Measurements from ENCODE around the gene EFHC1. TPM values are rescaled to one million over a fixed set of nuclear protein-coding genes. Genes with fewer than 3 reads are reported as not detected.
A peak's percentile ranks its signal among the peaks of the same experiment; 100 is the strongest.

Gene EFHC1
- total RNA-seq, 1 experiment from 2014 or later: 26.9 TPM

DNA sequence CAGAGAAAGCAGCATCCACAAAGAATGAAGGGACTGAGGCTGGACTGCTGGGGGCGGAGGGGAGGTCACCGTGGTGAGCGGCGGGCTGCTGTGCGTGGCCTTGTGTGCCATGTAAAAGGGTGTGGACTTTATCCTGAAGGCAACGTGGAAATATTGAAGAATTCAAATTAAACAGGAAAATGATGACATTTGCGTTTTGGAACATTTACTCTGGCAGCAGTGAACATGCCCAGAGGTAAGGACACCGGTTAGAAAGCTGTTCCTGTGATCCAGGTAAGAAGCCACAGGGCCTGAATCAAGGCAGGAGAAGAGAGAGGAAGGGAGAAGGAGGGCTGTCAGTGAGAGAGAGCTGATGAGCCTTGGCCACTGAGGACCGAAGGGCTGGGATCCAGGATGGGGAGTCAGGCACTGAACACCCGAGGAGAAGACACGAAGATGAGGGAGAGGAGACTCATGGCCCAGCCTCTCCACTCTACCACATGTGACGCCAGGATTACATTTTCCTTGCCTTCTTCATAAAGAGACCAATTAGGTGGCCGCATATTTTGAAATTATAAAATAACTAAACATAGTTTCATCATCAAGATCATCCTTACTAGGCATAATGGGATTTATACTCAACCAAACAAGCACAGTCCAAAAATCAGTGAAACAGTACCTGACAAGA lies 98.3 kb downstream of the EFHC1 start:
- DNase-seq (ENCODE audit: unreplicated experiment): no peak
- POLR2A ChIA-PET: interaction anchor here (1.0 to 1.3 kb wide), 3 partner anchors 14 to 97 kb away, joined by 4 to 7 read pairs (median 6); no protein-coding TSS in a partner anchor
- Mint-ChIP-seq H3K4me3 (ENCODE audit: unreplicated experiment) (peak overlapping the region; percentile 36), H3K9me3 (ENCODE audit: unreplicated experiment) (no peaks in the 10 kb centered on the region), H3K27me3 (ENCODE audit: insufficient read depth, unreplicated experiment) (no peaks in the 10 kb centered on the region), H3K4me1 (ENCODE audit: insufficient read depth, unreplicated experiment) (peaks cover 77% of the 10 kb centered on the region), H3K36me3 (ENCODE audit: insufficient read depth, unreplicated experiment) (peaks cover 24% of the 10 kb centered on the region), H3K27ac (ENCODE audit: low read depth, unreplicated experiment) (peak overlapping the region; percentile 89)
- TF ChIP-seq, protein P1, sequence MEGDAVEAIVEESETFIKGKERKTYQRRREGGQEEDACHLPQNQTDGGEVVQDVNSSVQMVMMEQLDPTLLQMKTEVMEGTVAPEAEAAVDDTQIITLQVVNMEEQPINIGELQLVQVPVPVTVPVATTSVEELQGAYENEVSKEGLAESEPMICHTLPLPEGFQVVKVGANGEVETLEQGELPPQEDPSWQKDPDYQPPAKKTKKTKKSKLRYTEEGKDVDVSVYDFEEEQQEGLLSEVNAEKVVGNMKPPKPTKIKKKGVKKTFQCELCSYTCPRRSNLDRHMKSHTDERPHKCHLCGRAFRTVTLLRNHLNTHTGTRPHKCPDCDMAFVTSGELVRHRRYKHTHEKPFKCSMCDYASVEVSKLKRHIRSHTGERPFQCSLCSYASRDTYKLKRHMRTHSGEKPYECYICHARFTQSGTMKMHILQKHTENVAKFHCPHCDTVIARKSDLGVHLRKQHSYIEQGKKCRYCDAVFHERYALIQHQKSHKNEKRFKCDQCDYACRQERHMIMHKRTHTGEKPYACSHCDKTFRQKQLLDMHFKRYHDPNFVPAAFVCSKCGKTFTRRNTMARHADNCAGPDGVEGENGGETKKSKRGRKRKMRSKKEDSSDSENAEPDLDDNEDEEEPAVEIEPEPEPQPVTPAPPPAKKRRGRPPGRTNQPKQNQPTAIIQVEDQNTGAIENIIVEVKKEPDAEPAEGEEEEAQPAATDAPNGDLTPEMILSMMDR (IDR thresholded peaks at IDR 0.05; ENCODE audit: unreplicated experiment): no peak
- intact Hi-C loops (cut with micrococcal nuclease): no loop called here
- no TSS peak for BruUV-seq (replicated peaks)
- CTCF ChIA-PET: no interaction called here

DNA sequence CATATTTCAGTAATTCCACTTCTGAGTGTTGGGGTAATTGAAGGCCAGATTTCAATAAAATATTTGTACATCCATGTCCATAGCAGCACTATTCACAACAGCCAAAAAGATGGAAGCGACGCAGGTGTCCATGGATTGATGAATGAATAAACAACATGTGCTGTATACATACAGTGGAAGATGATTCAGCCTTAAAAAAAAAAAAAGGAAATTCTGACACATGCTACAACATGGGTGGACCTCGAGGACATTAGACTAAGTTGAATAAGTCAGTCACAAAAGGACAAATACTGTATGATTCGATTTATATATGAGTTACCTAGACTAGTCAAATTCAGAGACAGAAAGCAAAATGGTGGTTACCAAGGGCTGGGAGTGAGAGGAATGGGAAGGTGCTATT lies 99.5 kb downstream of the EFHC1 start:
- no TSS peak for BruUV-seq (replicated peaks)
- peaks cover 77% of the 10 kb centered on the region for H3K4me1 Mint-ChIP-seq (ENCODE audit: insufficient read depth, unreplicated experiment)
- H3K36me3 Mint-ChIP-seq (ENCODE audit: insufficient read depth, unreplicated experiment): peaks cover 19% of the 10 kb centered on the region
- TF ChIP-seq, protein P1 (IDR thresholded peaks at IDR 0.05; ENCODE audit: unreplicated experiment): no peak
- POLR2A ChIA-PET: interaction anchor here (1.8 kb wide), 1 partner anchor 15 kb away, joined by 7 read pairs; no protein-coding TSS in a partner anchor
- no peaks in the 10 kb centered on the region for H3K9me3 Mint-ChIP-seq (ENCODE audit: unreplicated experiment)
- CTCF ChIA-PET: interaction anchor here (1.3 kb wide), 1 partner anchor 104 kb away, joined by 3 read pairs; no protein-coding TSS in a partner anchor
- no peak for DNase-seq (ENCODE audit: unreplicated experiment)
- no peak overlapping the region for H3K27ac Mint-ChIP-seq (ENCODE audit: low read depth, unreplicated experiment)
- no peak overlapping the region for H3K4me3 Mint-ChIP-seq (ENCODE audit: unreplicated experiment)
- no peaks in the 10 kb centered on the region for H3K27me3 Mint-ChIP-seq (ENCODE audit: insufficient read depth, unreplicated experiment)
- intact Hi-C loops (cut with micrococcal nuclease): loop anchor here (5.0 kb wide), 1 partner anchor 97 kb away; the partner anchor contains the start of gene EFHC1

DNA sequence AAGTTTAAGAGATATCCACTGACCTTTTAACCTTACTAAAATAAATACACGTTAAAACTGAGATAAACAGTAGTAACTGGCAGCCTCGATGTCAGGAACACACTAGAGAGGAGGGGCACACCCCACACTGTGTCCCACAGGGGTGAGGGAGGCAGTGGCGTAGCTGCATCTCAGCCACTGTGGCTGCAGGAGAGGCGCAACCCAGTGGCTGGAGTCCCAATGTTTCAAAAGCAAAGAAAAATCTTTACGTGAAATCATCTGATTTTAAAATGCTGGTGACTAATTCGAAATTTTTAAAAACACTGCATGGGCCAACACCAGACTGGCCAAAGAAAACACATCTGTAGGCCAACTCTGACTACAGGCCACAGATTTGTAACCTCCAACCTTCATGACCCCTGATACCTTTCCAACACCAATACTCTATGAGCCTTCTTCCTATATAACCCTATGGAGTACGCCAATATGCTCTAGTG lies 102.0 kb downstream of the EFHC1 start:
- Mint-ChIP-seq H3K27me3 (ENCODE audit: insufficient read depth, unreplicated experiment) (no peaks in the 10 kb centered on the region), H3K36me3 (ENCODE audit: insufficient read depth, unreplicated experiment) (peaks cover 6% of the 10 kb centered on the region), H3K9me3 (ENCODE audit: unreplicated experiment) (no peaks in the 10 kb centered on the region), H3K27ac (ENCODE audit: low read depth, unreplicated experiment) (peak overlapping the region; percentile 83), H3K4me1 (ENCODE audit: insufficient read depth, unreplicated experiment) (peaks cover 64% of the 10 kb centered on the region), H3K4me3 (ENCODE audit: unreplicated experiment) (peak overlapping the region; percentile 18)
- no TSS peak for BruUV-seq (replicated peaks)
- TF ChIP-seq, protein P1 (IDR thresholded peaks at IDR 0.05; ENCODE audit: unreplicated experiment): no peak
- ChIA-PET CTCF (interaction anchor here (0.5 to 2.1 kb wide), 3 partner anchors 45 to 138 kb away, joined by 3 to 9 read pairs (median 5); no protein-coding TSS in a partner anchor), POLR2A (interaction anchor here (0.6 to 3.6 kb wide), 9 partner anchors 8 to 114 kb away, joined by 3 to 29 read pairs (median 4); partner anchors contain the start of gene EFHC1)
- peak; percentile 74 for DNase-seq (ENCODE audit: unreplicated experiment)
- intact Hi-C loops (cut with micrococcal nuclease): loop anchor here (2.0 to 5.0 kb wide), 2 partner anchors 17 to 100 kb away; partner anchors contain the start of gene EFHC1

DNA sequence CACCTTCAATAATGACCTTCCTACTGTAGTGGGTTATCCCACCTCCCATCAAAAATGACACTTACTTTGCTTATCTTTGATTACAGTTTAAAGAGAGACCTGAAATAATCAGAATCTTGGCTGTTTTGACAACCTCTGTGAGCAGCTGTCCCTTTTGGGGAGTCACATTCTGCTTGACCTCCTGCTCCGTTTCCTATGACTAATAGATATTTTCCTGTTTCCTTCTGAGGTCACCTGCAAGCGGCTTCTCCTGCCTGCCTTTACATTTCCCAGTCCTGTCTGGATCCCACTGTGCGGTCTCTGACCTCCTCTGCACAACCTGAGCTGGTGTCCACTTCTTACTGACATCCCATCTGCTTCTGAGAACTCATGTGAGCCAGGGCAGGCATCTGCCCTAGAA lies 102.5 kb downstream of the EFHC1 start:
- Mint-ChIP-seq H3K9me3 (ENCODE audit: unreplicated experiment) (no peaks in the 10 kb centered on the region), H3K27me3 (ENCODE audit: insufficient read depth, unreplicated experiment) (no peaks in the 10 kb centered on the region), H3K27ac (ENCODE audit: low read depth, unreplicated experiment) (peak overlapping the region; percentile 25), H3K36me3 (ENCODE audit: insufficient read depth, unreplicated experiment) (peaks cover 6% of the 10 kb centered on the region), H3K4me3 (ENCODE audit: unreplicated experiment) (no peak overlapping the region), H3K4me1 (ENCODE audit: insufficient read depth, unreplicated experiment) (peaks cover 61% of the 10 kb centered on the region)
- POLR2A ChIA-PET: interaction anchor here (0.6 to 3.6 kb wide), 9 partner anchors 8 to 114 kb away, joined by 3 to 29 read pairs (median 4); partner anchors contain the start of gene EFHC1
- intact Hi-C loops (cut with micrococcal nuclease): loop anchor here (2.0 to 5.0 kb wide), 2 partner anchors 18 to 100 kb away; partner anchors contain the start of gene EFHC1
- CTCF ChIA-PET: interaction anchor here (0.6 to 2.2 kb wide), 7 partner anchors 8 to 130 kb away, joined by 3 to 9 read pairs (median 5); no protein-coding TSS in a partner anchor
- BruUV-seq (replicated peaks): no TSS peak
- peak; percentile 28 for DNase-seq (ENCODE audit: unreplicated experiment)
- TF ChIP-seq, protein P1 (IDR thresholded peaks at IDR 0.05; ENCODE audit: unreplicated experiment): no peak

Data from MCF 10A (cell line).